K562 (cell line): ENCODE results near the gene SIDT2. TPM values are rescaled to one million over a fixed set of nuclear protein-coding genes. Genes with fewer than 3 reads are reported as not detected.

Source experiments
- ATAC-seq: fragments of 200-7000 bp; cut with Tn5 transposase; 3 replicates; pipeline ENCODE4 v1.9.1; 2020; ENCODE audit warnings: moderate library complexity
- BruUV-seq: library from RNA; stranded (reverse); fragments of 400-500 nt; replicated peaks from 2 replicates; lab custom pipeline; 2021; lab: Mats Ljungman, UMichigan
- CTCF ChIA-PET: fragments of 300-600 bp; formaldehyde crosslinking; extraction: SDS; loops from one replicate; lab custom pipeline; 2021; ENCODE audit warnings: low intra/inter-chr PET ratio; lab: Yijun Ruan, JAX
- POLR2A ChIA-PET: fragments of 300-600, 350-650 bp; sonication (Branson Sonifier 250); formaldehyde crosslinking; extraction: SDS; loops from one replicate; lab custom pipeline; 2021; ENCODE audit warnings: antibody characterized with exemption, inconsistent platforms; lab: Yijun Ruan, JAX
- DNase-seq, 4 experiments: peaks; one replicate each; pipeline versions ENCODE4 v3.0.0 to v3.0.0-alpha.2; 2011 to 2018; ENCODE audit warnings: low spot score in 3 of 4, mixed read lengths in 3 of 4; ENCODE audit errors: extremely low read depth in 1 of 4
- FAIRE-seq: peaks from 2 replicates; lab custom pipeline; 2011; peaks lifted over from hg19 to GRCh38; lab: Jason Lieb, UNC
- H2AFZ ChIP-seq: 2 replicates; pipeline ENCODE4 v1.6.0; 2011; ENCODE audit warnings: low read depth, low read length, control low read depth, inconsistent platforms
- H3K27ac ChIP-seq: fragments of 200-600 bp; 3 replicates; pipeline ENCODE4 v1.8.0; 2011; ENCODE audit warnings: low read depth, mild to moderate bottlenecking, control low read depth, inconsistent platforms, low read length, moderate library complexity, mixed read lengths; ENCODE audit errors: extremely low read depth
- H3K27me3 ChIP-seq, 2 experiments: fragments of 300-600 bp in 1 of 2; 2 replicates in 1 of 2; 3 replicates in 1 of 2; pipeline versions ENCODE4 v1.6.0 to v1.8.0; 2011; ENCODE audit warnings: inconsistent platforms in 2 of 2, low read length in 2 of 2, mild to moderate bottlenecking in 1 of 2, mixed read lengths in 1 of 2, moderate library complexity in 1 of 2; ENCODE audit not compliant: control insufficient read depth in 2 of 2, insufficient read depth in 2 of 2
- H3K36me3 ChIP-seq: fragments of 300-600 bp; 3 replicates; pipeline ENCODE4 v1.8.0; 2011; ENCODE audit warnings: mild to moderate bottlenecking, low read length, inconsistent platforms; ENCODE audit not compliant: control insufficient read depth, insufficient read depth
- H3K4me1 ChIP-seq, 2 experiments: fragments of 200-600 bp in 1 of 2; replicated peaks in 1 of 2; 2 replicates in 1 of 2; 3 replicates in 1 of 2; pipeline versions ENCODE4 v1.5.1 to v1.8.0; 2011; ENCODE audit warnings: inconsistent platforms in 2 of 2, low read length in 2 of 2, mild to moderate bottlenecking in 1 of 2, mixed read lengths in 1 of 2, moderate library complexity in 1 of 2; ENCODE audit not compliant: control insufficient read depth in 2 of 2, insufficient read depth in 2 of 2
- H3K4me2 ChIP-seq: 2 replicates; pipeline ENCODE4 v1.6.1; 2011; ENCODE audit warnings: low read length, control low read depth, inconsistent platforms, mixed read lengths; ENCODE audit not compliant: insufficient read depth
- H3K4me3 ChIP-seq: fragments of 200-600 bp; sonication (generic), shearing (Covaris generic); 2 replicates; pipeline ENCODE4 v1.5.1; 2016; ENCODE audit warnings: control low read depth, inconsistent platforms
- H3K79me2 ChIP-seq: fragments of 200-600 bp; 3 replicates; pipeline ENCODE4 v1.8.0; 2011; ENCODE audit warnings: low read length, inconsistent platforms; ENCODE audit not compliant: control insufficient read depth, insufficient read depth
- H3K9ac ChIP-seq, 2 experiments: 2 replicates each; pipeline versions ENCODE4 v1.6.0 to v1.6.1; 2011; ENCODE audit warnings: low read depth in 2 of 2, low read length in 2 of 2, control low read depth in 1 of 2, inconsistent platforms in 1 of 2, mild to moderate bottlenecking in 1 of 2, mixed read lengths in 1 of 2; ENCODE audit not compliant: insufficient read depth in 1 of 2
- H3K9me1 ChIP-seq: one replicate; pipeline ENCODE4 v1.6.0; 2011; ENCODE audit warnings: inconsistent platforms, mild to moderate bottlenecking, low read length, moderate library complexity; ENCODE audit not compliant: control insufficient read depth, insufficient read depth
- H3K9me3 ChIP-seq: replicated peaks from 2 replicates; pipeline ENCODE4 v1.5.1; 2011; ENCODE audit warnings: low read depth, low read length, inconsistent platforms; ENCODE audit not compliant: control insufficient read depth, insufficient read depth
- H4K20me1 ChIP-seq: replicated peaks from 2 replicates; pipeline ENCODE4 v1.6.1; 2011; ENCODE audit warnings: low read length, inconsistent platforms, mixed read lengths; ENCODE audit not compliant: control insufficient read depth, insufficient read depth
- BHLHE40 ChIP-seq: IDR thresholded peaks from 2 replicates; pipeline ENCODE4 v1.6.1; 2011; ENCODE audit warnings: low read length, improper control_type of control experiment
- BRCA1 ChIP-seq, 2 experiments: fragments of 450-650 bp in 1 of 2; sonication (generic) in 1 of 2; formaldehyde crosslinking in 1 of 2; IDR thresholded peaks; 2 replicates each; pipeline versions ENCODE4 v1.5.0 to v1.6.1; 2017 to 2020; ENCODE audit warnings: mild to moderate bottlenecking in 1 of 2, missing genetic modification reagents in 1 of 2
- DPF2 ChIP-seq: fragments of 450-650 bp; IDR thresholded peaks from 2 replicates; pipeline ENCODE4 v1.6.1; 2016
- FOXM1 ChIP-seq, 2 experiments: fragments of 450-650 bp in 1 of 2; sonication (generic) in 1 of 2; formaldehyde crosslinking in 1 of 2; IDR thresholded peaks; 2 replicates each; pipeline versions ENCODE4 v1.6.1 to v1.9.0; 2017 to 2022; ENCODE audit warnings: low read depth in 2 of 2, mild to moderate bottlenecking in 2 of 2, missing genetic modification reagents in 1 of 2, moderate library complexity in 1 of 2
- GABPB2 ChIP-seq: fragments of 250-450 bp; sonication (Bioruptor Pico); conservative IDR thresholded peaks from 2 replicates; pipeline ENCODE4 v1.5.1; 2021; ENCODE audit warnings: mild to moderate bottlenecking
- KAT2B ChIP-seq: IDR thresholded peaks from one replicate; pipeline ENCODE4 v1.6.1; 2012; ENCODE audit warnings: low read depth, mild to moderate bottlenecking, control low read depth, inconsistent platforms, low read length, moderate library complexity
- PTBP1 ChIP-seq: fragments of 200-400 bp; formaldehyde crosslinking; IDR thresholded peaks from 2 replicates; pipeline ENCODE4 v1.6.1; 2017; ENCODE audit warnings: low read depth, low read length
- XRCC4 ChIP-seq: IDR thresholded peaks from one replicate; pipeline ENCODE4 v1.6.1; 2011; ENCODE audit not compliant: insufficient read depth, insufficient read length; ENCODE audit errors: extremely low read depth
- ZKSCAN1 ChIP-seq: fragments of 150-350 bp; IDR thresholded peaks from 2 replicates; pipeline ENCODE4 v1.6.1; 2016; ENCODE audit warnings: low read depth, low read length
- ZNF12 ChIP-seq: sonication (generic); formaldehyde crosslinking; IDR thresholded peaks from 2 replicates; pipeline ENCODE4 v1.4.0; 2020; ENCODE audit warnings: mild to moderate bottlenecking, missing genetic modification reagents
- WGBS: fragments of 100-300 bp; shearing (Covaris generic); methylation state at CpG from one replicate; pipeline ENCODE4 v1.1.6; 2016; ENCODE audit warnings: low coverage, mixed read lengths; ENCODE audit not compliant: insufficient coverage; ENCODE audit errors: missing lambda C conversion rate; 5-methylcytosine and 5-hydroxymethylcytosine counted together
- in situ Hi-C: fragments of 300-500 bp; cut with MboI; formaldehyde crosslinking; loops from 4 replicates; pipeline ENCODE4 v1.15.0; 2018; ENCODE audit warnings: inconsistent platforms, mixed read lengths
- intact Hi-C: fragments of 100-400 bp; cut with micrococcal nuclease; formaldehyde crosslinking; loops from 2 replicates; pipeline ENCODE4 v1.14.2; 2022
- polyA plus RNA-seq, 8 experiments: library from polyadenylated mRNA; depleted of rRNA in 4 of 8; stranded (reverse) in 5 of 8; unstranded in 3 of 8; fragments of >200 nt; fragmentation: Nextera tagmentation in 2 of 8; fragmentation: Illumina TruSeq in 1 of 8; extraction: Ambion mirVana in 2 of 8; extraction: Trizol in 1 of 8; gene quantifications; 2 replicates each; pipeline versions ENCODE4 v1.2.1 to v1.2.3, GENCODE V29; 2011 to 2014; ENCODE audit warnings: inconsistent platforms in 1 of 8, missing spikeins in 1 of 8
- total RNA-seq, 7 experiments: library from RNA; depleted of rRNA in 6 of 7; stranded (reverse); fragments of >200 nt in 6 of 7; fragmentation: Illumina TruSeq in 2 of 7; extraction: Trizol in 2 of 7; gene quantifications; 2 replicates each; pipeline versions ENCODE4 v1.2.1 to v1.2.3, GENCODE V29; 2011 to 2021; ENCODE audit warnings: low replicate concordance in 1 of 7
- TF ChIP-seq, protein P1 (sequence below): IDR thresholded peaks from 3 replicates; pipeline ENCODE4 v1.6.1; 2011; ENCODE audit warnings: borderline replicate concordance, mild to moderate bottlenecking, moderate library complexity; ENCODE audit not compliant: insufficient read length; ENCODE audit errors: extremely low read depth
- TF ChIP-seq, protein P2 (sequence below), 2 experiments: fragments of 450-650 bp; conservative IDR thresholded peaks; 2 replicates each; pipeline ENCODE4 v1.6.1; 2017; ENCODE audit warnings: mild to moderate bottlenecking in 2 of 2, moderate library complexity in 2 of 2

Gene SIDT2
- total and polyA plus RNA-seq, 9 of the 15 experiments (the other 6 are each of a cell fraction or from before 2014, with no cell fraction given): 2.4 to 20.2 (median 6.5) TPM

DNA sequence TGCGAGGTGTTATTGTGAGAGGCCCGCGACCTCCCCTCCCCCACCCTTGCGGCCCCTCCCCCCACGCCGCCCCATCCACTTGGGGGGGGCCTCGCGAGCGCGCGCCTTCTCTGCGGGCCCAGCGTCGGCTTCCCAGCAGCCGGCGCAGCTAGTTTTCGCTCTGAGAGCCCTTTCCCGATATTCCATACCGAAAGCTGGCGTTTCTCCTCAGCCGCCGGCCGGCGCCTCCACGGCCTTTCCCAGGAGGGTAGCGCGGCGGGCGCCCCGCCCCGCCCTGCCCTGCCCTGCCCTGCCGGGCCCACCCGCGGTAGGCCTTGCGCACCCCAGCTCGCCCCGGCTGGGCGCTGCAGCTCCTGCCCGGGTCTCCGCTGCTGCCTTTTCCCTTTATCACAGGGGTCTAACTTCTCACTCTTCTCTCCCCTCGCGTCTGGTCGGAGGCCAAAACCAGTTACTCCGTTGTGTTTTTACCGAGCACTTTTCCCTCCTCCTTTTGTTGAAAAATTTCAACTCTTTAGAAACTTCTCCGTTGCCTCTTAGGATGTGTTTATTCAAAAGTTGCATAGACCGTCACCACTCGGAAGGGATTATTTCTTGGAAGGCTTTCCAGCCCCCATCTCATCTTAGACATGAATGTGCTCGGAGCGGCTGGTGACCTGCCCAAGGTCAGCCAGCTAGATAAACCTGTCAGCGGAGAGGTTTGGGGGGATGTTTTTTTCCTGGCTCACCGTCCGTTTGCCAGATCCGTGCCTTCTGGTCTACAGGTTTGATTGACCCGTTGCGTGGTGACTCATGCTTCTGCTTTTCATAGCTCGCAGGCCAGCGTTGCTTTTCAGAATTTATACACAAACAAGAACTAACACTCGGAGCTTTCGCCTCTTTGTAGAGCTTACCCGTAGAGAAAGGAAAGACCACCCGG is 33.8 kb upstream of the SIDT2 start (continued):
- TF ChIP-seq, protein P1, sequence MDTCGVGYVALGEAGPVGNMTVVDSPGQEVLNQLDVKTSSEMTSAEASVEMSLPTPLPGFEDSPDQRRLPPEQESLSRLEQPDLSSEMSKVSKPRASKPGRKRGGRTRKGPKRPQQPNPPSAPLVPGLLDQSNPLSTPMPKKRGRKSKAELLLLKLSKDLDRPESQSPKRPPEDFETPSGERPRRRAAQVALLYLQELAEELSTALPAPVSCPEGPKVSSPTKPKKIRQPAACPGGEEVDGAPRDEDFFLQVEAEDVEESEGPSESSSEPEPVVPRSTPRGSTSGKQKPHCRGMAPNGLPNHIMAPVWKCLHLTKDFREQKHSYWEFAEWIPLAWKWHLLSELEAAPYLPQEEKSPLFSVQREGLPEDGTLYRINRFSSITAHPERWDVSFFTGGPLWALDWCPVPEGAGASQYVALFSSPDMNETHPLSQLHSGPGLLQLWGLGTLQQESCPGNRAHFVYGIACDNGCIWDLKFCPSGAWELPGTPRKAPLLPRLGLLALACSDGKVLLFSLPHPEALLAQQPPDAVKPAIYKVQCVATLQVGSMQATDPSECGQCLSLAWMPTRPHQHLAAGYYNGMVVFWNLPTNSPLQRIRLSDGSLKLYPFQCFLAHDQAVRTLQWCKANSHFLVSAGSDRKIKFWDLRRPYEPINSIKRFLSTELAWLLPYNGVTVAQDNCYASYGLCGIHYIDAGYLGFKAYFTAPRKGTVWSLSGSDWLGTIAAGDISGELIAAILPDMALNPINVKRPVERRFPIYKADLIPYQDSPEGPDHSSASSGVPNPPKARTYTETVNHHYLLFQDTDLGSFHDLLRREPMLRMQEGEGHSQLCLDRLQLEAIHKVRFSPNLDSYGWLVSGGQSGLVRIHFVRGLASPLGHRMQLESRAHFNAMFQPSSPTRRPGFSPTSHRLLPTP: no peak

DNA sequence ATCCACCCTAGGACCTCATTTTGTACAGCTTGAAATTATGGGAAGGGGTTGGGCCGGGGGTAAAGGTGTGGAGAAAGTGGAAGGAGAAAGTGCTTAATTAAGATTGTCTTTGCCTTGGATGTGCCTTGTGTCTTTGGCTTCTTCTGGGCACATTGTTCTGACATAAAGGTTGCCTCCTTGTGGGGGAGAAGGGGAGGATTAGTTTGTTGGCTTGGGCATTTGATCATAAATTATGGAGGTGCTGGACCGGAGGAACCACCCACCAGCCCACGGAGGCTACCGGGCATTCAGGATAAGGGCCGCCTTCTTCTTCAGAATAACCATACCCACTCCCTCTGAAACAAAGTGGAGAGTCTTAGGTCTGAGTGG is 33.2 kb upstream of the SIDT2 start:
- H2AFZ ChIP-seq: no peak overlapping the region
- no peaks in the 10 kb centered on the region for H3K9me1 ChIP-seq
- H3K27ac ChIP-seq: peak overlapping the region; percentile 88
- ChIA-PET CTCF (no interaction called here), POLR2A (interaction anchor here (0.7 to 2.7 kb wide), 7 partner anchors 9 to 49 kb away, joined by 4 to 17 read pairs (median 6); partner anchors contain the start of gene SIDT2)
- peaks cover 10 to 13% of the 10 kb centered on the region in 2 experiments; a peak in 4 of 5 replicates for H3K4me1 ChIP-seq
- in situ Hi-C loops: no loop called here
- BruUV-seq: TSS peak; percentile 59
- H3K4me2 ChIP-seq: peak overlapping the region; percentile 100
- peak overlapping the region; percentile 90 to 92 for H3K9ac ChIP-seq
- no peaks in the 10 kb centered on the region for H3K9me3 ChIP-seq
- no peaks in the 10 kb centered on the region for H3K27me3 ChIP-seq
- ATAC-seq: peak; percentile 44
- peak overlapping the region; percentile 89 for H3K4me3 ChIP-seq
- FAIRE-seq: peak; percentile 32
- peaks cover 40% of the 10 kb centered on the region for H3K36me3 ChIP-seq
- peak; percentile 36 to 65 (median 53) for DNase-seq
- H3K79me2 ChIP-seq: peaks cover 67% of the 10 kb centered on the region
- intact Hi-C loops: loop anchor here (1.0 to 2.0 kb wide), 2 partner anchors 33 to 79 kb away; partner anchors contain the start of gene SIDT2
- H4K20me1 ChIP-seq: peaks cover 6% of the 10 kb centered on the region
- 2% methylated on average over 5 of the region's 5 CpGs for WGBS
- TF ChIP-seq FOXM1 (IDR thresholded peaks at IDR 0.05; ENCODE audit: low read depth): no peak
- TF ChIP-seq FOXM1 (CRISPR knock-in tag; IDR thresholded peaks at IDR 0.05; ENCODE audit: low read depth): no peak
- TF ChIP-seq GABPB2 (CRISPR knock-in tag): no peak
- TF ChIP-seq BRCA1 (IDR thresholded peaks at IDR 0.05): no peak
- TF ChIP-seq BRCA1 (CRISPR knock-in tag; IDR thresholded peaks at IDR 0.05): no peak
- TF ChIP-seq XRCC4: no peak
- TF ChIP-seq PTBP1: no peak
- TF ChIP-seq DPF2: peak; percentile 29; the same call in 1 of the 2 replicates
- no peak for TF ChIP-seq BHLHE40
- TF ChIP-seq ZNF12 (CRISPR knock-in tag): no peak
- no peak for TF ChIP-seq KAT2B
- TF ChIP-seq ZKSCAN1: no peak
- TF ChIP-seq, protein P2, sequence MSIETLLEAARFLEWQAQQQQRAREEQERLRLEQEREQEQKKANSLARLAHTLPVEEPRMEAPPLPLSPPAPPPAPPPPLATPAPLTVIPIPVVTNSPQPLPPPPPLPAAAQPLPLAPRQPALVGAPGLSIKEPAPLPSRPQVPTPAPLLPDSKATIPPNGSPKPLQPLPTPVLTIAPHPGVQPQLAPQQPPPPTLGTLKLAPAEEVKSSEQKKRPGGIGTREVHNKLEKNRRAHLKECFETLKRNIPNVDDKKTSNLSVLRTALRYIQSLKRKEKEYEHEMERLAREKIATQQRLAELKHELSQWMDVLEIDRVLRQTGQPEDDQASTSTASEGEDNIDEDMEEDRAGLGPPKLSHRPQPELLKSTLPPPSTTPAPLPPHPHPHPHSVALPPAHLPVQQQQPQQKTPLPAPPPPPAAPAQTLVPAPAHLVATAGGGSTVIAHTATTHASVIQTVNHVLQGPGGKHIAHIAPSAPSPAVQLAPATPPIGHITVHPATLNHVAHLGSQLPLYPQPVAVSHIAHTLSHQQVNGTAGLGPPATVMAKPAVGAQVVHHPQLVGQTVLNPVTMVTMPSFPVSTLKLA (conservative IDR thresholded peaks at IDR 0.05): peak; percentile 37 to 56; a peak in 3 of 4 replicates
